HepG2 (cell line): ENCODE data around the gene INAFM1. TPM values are rescaled to one million over a fixed set of nuclear protein-coding genes. Genes with fewer than 3 reads are reported as not detected.
A peak's percentile ranks its signal among the peaks of the same experiment; 100 is the strongest.

Source experiments
- BRD4 ChIP-seq: sonication (generic); formaldehyde crosslinking; IDR thresholded peaks from 2 replicates; pipeline ENCODE4 v1.4.0; 2020; ENCODE audit warnings: missing genetic modification reagents
- FLYWCH1 ChIP-seq: sonication (generic); formaldehyde crosslinking; IDR thresholded peaks from 2 replicates; pipeline ENCODE4 v1.8.1; 2023; ENCODE audit warnings: mild to moderate bottlenecking, missing genetic modification reagents
- GFI1 ChIP-seq: sonication (generic); formaldehyde crosslinking; IDR thresholded peaks from 2 replicates; pipeline ENCODE4 v1.5.0; 2020; ENCODE audit warnings: missing genetic modification reagents, mild to moderate bottlenecking, borderline replicate concordance
- MAF1 ChIP-seq: sonication (generic); formaldehyde crosslinking; IDR thresholded peaks from 2 replicates; pipeline ENCODE4 v1.5.0; 2020; ENCODE audit warnings: missing genetic modification reagents, borderline replicate concordance
- MEF2D ChIP-seq: sonication (generic); formaldehyde crosslinking; IDR thresholded peaks from 2 replicates; pipeline ENCODE4 v1.5.1; 2020; ENCODE audit warnings: mild to moderate bottlenecking, missing genetic modification reagents
- MTF2 ChIP-seq: sonication (generic); formaldehyde crosslinking; IDR thresholded peaks from 2 replicates; pipeline ENCODE4 v1.5.0; 2020; ENCODE audit warnings: missing genetic modification reagents, borderline replicate concordance
- NPAS2 ChIP-seq: sonication (generic); formaldehyde crosslinking; IDR thresholded peaks from 2 replicates; pipeline ENCODE4 v1.8.0; 2022; ENCODE audit warnings: mild to moderate bottlenecking, missing genetic modification reagents, borderline replicate concordance
- NRL ChIP-seq: sonication (generic); formaldehyde crosslinking; IDR thresholded peaks from 2 replicates; pipeline ENCODE4 v1.5.0; 2020; ENCODE audit warnings: missing genetic modification reagents, mild to moderate bottlenecking, moderate library complexity, borderline replicate concordance
- STAT5B ChIP-seq: sonication (generic); formaldehyde crosslinking; IDR thresholded peaks from 2 replicates; pipeline ENCODE4 v1.4.0; 2020; ENCODE audit warnings: missing genetic modification reagents
- THAP11 ChIP-seq: IDR thresholded peaks from 2 replicates; pipeline ENCODE4 v1.6.1; 2016; ENCODE audit warnings: missing biosample characterization, missing genetic modification reagents
- TOE1 ChIP-seq: sonication (generic); formaldehyde crosslinking; IDR thresholded peaks from 2 replicates; pipeline ENCODE4 v1.4.0; 2020; ENCODE audit warnings: mild to moderate bottlenecking, missing genetic modification reagents
- U2AF1 ChIP-seq: fragments of 200-400 bp; formaldehyde crosslinking; optimal IDR thresholded peaks from 2 replicates; pipeline ENCODE3; 2017; ENCODE audit warnings: mild to moderate bottlenecking, low read depth, low read length
- ZNF10 ChIP-seq: sonication (generic); formaldehyde crosslinking; IDR thresholded peaks from 2 replicates; pipeline ENCODE4 v1.4.0; 2020; ENCODE audit warnings: mild to moderate bottlenecking, low read depth, missing genetic modification reagents, borderline replicate concordance
- ZNF260 ChIP-seq: sonication (generic); formaldehyde crosslinking; IDR thresholded peaks from 2 replicates; pipeline ENCODE4 v1.4.0; 2020; ENCODE audit warnings: missing genetic modification reagents, low read depth, mild to moderate bottlenecking, borderline replicate concordance
- ZNF44 ChIP-seq: sonication (generic); formaldehyde crosslinking; IDR thresholded peaks from 2 replicates; pipeline ENCODE4 v1.5.1; 2020; ENCODE audit warnings: mild to moderate bottlenecking, missing genetic modification reagents
- ZNF660 ChIP-seq: sonication (generic); formaldehyde crosslinking; IDR thresholded peaks from 2 replicates; pipeline ENCODE4 v1.5.1; 2020; ENCODE audit warnings: mild to moderate bottlenecking, low read depth, missing genetic modification reagents, borderline replicate concordance
- ZNF777 ChIP-seq: sonication (generic); formaldehyde crosslinking; IDR thresholded peaks from 2 replicates; pipeline ENCODE4 v1.4.0; 2020; ENCODE audit warnings: missing genetic modification reagents
- polyA plus RNA-seq, 8 experiments: library from polyadenylated mRNA; depleted of rRNA in 3 of 8; stranded (reverse) in 7 of 8; unstranded in 1 of 8; fragments of >200 nt; fragmentation: Illumina TruSeq in 4 of 8; extraction: Trizol in 4 of 8; gene quantifications; 2 replicates each; pipeline versions ENCODE4 v1.2.1 to v1.2.3, GENCODE V29; 2011 to 2016; ENCODE audit warnings: low read depth in 4 of 8, missing spikeins in 1 of 8, mixed read lengths in 1 of 8; ENCODE audit not compliant: insufficient read depth in 1 of 8
- total RNA-seq, 5 experiments: library from RNA; depleted of rRNA; stranded (reverse); fragments of >200 nt; fragmentation: Illumina TruSeq; extraction: Trizol; gene quantifications; 2 replicates each; pipeline ENCODE4 v1.2.3, GENCODE V29; 2016; ENCODE audit warnings: low read depth in 1 of 5
- TF ChIP-seq, protein P1 (sequence below), 2 experiments: sonication (generic) in 1 of 2; formaldehyde crosslinking in 1 of 2; IDR thresholded peaks; 2 replicates each; pipeline versions ENCODE4 v1.4.0 to v1.6.1; 2018 to 2020; ENCODE audit warnings: missing genetic modification reagents in 2 of 2, borderline replicate concordance in 1 of 2, low read depth in 1 of 2, mild to moderate bottlenecking in 1 of 2, missing biosample characterization in 1 of 2
- TF ChIP-seq, protein P2 (sequence below): sonication (generic); formaldehyde crosslinking; IDR thresholded peaks from 2 replicates; pipeline ENCODE4 v1.5.0; 2020; ENCODE audit warnings: missing genetic modification reagents
- TF ChIP-seq, protein P3 (sequence below): sonication (generic); formaldehyde crosslinking; IDR thresholded peaks from 2 replicates; pipeline ENCODE4 v1.4.0; 2020; ENCODE audit warnings: missing genetic modification reagents; ENCODE audit errors: not compliant biosample characterization
- TF ChIP-seq, protein P4 (sequence below): sonication (generic); formaldehyde crosslinking; IDR thresholded peaks from 2 replicates; pipeline ENCODE4 v1.5.0; 2020; ENCODE audit warnings: missing genetic modification reagents
- TF ChIP-seq, protein P5 (sequence below): sonication (generic); formaldehyde crosslinking; IDR thresholded peaks from 2 replicates; pipeline ENCODE4 v1.5.0; 2020; ENCODE audit warnings: mild to moderate bottlenecking, missing genetic modification reagents

The INAFM1 gene
- total and polyA plus RNA-seq, 2 of the 13 experiments (the other 11 are each of a cell fraction or from before 2014, with no cell fraction given) = 0.88 to 1.9 TPM

DNA sequence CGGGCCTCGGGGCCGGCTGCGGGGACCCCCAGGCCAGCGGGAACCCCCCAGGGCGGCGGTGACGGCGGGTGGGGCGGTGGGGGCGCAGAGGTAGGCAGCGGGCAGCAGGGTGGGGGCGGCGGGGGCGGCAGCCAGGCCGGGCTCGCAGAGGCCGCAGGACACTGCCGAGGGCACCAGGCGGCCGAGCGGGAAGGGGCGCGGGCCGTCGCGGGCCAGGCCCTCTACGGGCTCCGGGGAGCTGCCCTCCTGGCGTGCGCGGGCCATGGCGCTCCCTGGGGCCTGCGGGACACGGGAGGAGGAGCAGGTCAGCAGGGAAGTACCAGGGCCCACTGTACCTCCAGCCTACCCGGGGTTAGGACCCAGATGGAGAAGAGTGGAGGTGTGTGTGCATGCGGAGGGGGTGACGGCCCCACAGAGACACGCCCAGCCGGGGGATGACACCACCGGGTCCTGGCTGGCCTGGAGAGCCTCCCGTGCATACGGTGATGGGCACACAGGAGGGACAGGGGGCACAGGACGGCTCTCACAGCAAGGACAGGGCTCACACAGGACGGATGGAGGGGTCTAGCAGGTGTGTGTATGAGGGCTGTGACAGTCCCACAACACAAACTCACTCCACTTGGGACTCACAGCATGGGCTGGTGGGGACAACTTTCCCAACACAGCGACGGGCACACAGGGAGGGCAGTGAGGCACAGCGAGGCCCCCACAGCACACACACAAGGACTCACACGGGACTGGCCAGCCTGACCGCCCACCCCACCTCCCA lies 46.3 kb upstream of the INAFM1 start (continued):
- TF ChIP-seq, protein P1, sequence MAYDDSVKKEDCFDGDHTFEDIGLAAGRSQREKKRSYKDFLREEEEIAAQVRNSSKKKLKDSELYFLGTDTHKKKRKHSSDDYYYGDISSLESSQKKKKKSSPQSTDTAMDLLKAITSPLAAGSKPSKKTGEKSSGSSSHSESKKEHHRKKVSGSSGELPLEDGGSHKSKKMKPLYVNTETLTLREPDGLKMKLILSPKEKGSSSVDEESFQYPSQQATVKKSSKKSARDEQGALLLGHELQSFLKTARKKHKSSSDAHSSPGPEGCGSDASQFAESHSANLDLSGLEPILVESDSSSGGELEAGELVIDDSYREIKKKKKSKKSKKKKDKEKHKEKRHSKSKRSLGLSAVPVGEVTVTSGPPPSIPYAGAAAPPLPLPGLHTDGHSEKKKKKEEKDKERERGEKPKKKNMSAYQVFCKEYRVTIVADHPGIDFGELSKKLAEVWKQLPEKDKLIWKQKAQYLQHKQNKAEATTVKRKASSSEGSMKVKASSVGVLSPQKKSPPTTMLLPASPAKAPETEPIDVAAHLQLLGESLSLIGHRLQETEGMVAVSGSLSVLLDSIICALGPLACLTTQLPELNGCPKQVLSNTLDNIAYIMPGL (CRISPR knock-in tag; IDR thresholded peaks at IDR 0.05; ENCODE audit: borderline replicate concordance in 1 of 2, low read depth in 1 of 2) = no peak; a peak in 1 of 4 replicates
- TF ChIP-seq ZNF44 (no peak), FLYWCH1 (CRISPR knock-in tag) (no peak), MEF2D (CRISPR knock-in tag) (no peak), ZNF260 (CRISPR knock-in tag) (no peak), GFI1 (CRISPR knock-in tag) (no peak), ZNF660 (CRISPR knock-in tag) (no peak), NPAS2 (CRISPR knock-in tag) (no peak), ZNF10 (CRISPR knock-in tag) (no peak), THAP11 (no peak), STAT5B (no peak), TOE1 (no peak), NRL (CRISPR knock-in tag) (no peak), BRD4 (CRISPR knock-in tag) (0 out of 2 replicates have a peak, but pooled peaks have one; percentile 54), MAF1 (no peak), MTF2 (CRISPR knock-in tag) (no peak), U2AF1 (no peak), ZNF777 (peak; percentile 41; the same call in 1 of the 2 replicates)
- TF ChIP-seq, protein P2, sequence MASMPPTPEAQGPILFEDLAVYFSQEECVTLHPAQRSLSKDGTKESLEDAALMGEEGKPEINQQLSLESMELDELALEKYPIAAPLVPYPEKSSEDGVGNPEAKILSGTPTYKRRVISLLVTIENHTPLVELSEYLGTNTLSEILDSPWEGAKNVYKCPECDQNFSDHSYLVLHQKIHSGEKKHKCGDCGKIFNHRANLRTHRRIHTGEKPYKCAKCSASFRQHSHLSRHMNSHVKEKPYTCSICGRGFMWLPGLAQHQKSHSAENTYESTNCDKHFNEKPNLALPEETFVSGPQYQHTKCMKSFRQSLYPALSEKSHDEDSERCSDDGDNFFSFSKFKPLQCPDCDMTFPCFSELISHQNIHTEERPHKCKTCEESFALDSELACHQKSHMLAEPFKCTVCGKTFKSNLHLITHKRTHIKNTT (CRISPR knock-in tag) = no peak
- TF ChIP-seq, protein P3, sequence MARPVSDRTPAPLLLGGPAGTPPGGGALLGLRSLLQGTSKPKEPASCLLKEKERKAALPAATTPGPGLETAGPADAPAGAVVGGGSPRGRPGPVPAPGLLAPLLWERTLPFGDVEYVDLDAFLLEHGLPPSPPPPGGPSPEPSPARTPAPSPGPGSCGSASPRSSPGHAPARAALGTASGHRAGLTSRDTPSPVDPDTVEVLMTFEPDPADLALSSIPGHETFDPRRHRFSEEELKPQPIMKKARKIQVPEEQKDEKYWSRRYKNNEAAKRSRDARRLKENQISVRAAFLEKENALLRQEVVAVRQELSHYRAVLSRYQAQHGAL (CRISPR knock-in tag) = no peak
- TF ChIP-seq, protein P4, sequence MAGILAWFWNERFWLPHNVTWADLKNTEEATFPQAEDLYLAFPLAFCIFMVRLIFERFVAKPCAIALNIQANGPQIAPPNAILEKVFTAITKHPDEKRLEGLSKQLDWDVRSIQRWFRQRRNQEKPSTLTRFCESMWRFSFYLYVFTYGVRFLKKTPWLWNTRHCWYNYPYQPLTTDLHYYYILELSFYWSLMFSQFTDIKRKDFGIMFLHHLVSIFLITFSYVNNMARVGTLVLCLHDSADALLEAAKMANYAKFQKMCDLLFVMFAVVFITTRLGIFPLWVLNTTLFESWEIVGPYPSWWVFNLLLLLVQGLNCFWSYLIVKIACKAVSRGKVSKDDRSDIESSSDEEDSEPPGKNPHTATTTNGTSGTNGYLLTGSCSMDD (CRISPR knock-in tag) = no peak
- TF ChIP-seq, protein P5, sequence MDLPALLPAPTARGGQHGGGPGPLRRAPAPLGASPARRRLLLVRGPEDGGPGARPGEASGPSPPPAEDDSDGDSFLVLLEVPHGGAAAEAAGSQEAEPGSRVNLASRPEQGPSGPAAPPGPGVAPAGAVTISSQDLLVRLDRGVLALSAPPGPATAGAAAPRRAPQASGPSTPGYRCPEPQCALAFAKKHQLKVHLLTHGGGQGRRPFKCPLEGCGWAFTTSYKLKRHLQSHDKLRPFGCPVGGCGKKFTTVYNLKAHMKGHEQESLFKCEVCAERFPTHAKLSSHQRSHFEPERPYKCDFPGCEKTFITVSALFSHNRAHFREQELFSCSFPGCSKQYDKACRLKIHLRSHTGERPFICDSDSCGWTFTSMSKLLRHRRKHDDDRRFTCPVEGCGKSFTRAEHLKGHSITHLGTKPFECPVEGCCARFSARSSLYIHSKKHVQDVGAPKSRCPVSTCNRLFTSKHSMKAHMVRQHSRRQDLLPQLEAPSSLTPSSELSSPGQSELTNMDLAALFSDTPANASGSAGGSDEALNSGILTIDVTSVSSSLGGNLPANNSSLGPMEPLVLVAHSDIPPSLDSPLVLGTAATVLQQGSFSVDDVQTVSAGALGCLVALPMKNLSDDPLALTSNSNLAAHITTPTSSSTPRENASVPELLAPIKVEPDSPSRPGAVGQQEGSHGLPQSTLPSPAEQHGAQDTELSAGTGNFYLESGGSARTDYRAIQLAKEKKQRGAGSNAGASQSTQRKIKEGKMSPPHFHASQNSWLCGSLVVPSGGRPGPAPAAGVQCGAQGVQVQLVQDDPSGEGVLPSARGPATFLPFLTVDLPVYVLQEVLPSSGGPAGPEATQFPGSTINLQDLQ (CRISPR knock-in tag) = no peak
